ENCODE data around the gene CNN2.
A peak's percentile ranks its signal among the peaks of the same experiment; 100 is the strongest.

Gene CNN2

GRCh38 chr19:996051-996838 is 30.2 kb upstream of the CNN2 start:
- peak; percentile 22 to 58 for DNase-seq

- DNase-seq = no peak
Measured at GRCh38 chr19:998064-998463, 28.3 kb upstream of the CNN2 start.

- DNase-seq = no peak
Measured at GRCh38 chr19:999379-999719, 27.1 kb upstream of the CNN2 start.

- no peak for DNase-seq
Measured at GRCh38 chr19:1000095-1000494, 26.3 kb upstream of the CNN2 start, which contains the start of gene GRIN3B. TSS of gene GRIN3B (plus strand) at chr19:1000419. CDS start at chr19:1000438, 19 bp downstream.

- DNase-seq = no peak
Measured at GRCh38 chr19:1000591-1001537, 25.5 kb upstream of the CNN2 start.

- DNase-seq = peak in 1 of 2 experiments; percentile 40
Measured at GRCh38 chr19:1001538-1002166, 24.8 kb upstream of the CNN2 start.

- no peak for DNase-seq
Measured at GRCh38 chr19:1002600-1002999, 23.8 kb upstream of the CNN2 start.

GRCh38 chr19:1003283-1003682 is 23.1 kb upstream of the CNN2 start:
- DNase-seq = no peak

- no peak for DNase-seq
Measured at GRCh38 chr19:1004204-1004802, 22.1 kb upstream of the CNN2 start.

GRCh38 chr19:1004803-1005664 is 21.4 kb upstream of the CNN2 start:
- no peak for DNase-seq

GRCh38 chr19:1006711-1007398 is 19.6 kb upstream of the CNN2 start:
- no peak for DNase-seq

- no peak for DNase-seq
Measured at GRCh38 chr19:1007399-1008251, 18.8 kb upstream of the CNN2 start.

- no peak for DNase-seq
Measured at GRCh38 chr19:1008268-1009040, 18.0 kb upstream of the CNN2 start.

GRCh38 chr19:1009041-1009980 is 17.1 kb upstream of the CNN2 start:
- DNase-seq = no peak

GRCh38 chr19:1009981-1010538 is 16.3 kb upstream of the CNN2 start:
- DNase-seq = no peak

- no peak for DNase-seq
Measured at GRCh38 chr19:1010586-1011510, 15.6 kb upstream of the CNN2 start.

GRCh38 chr19:1011831-1012333 is 14.5 kb upstream of the CNN2 start:
- no peak for DNase-seq

Data from NCI-H2081 (cell line).